WTC11 (cell line): Measurements from ENCODE around the gene TSNAXIP1. TPM values are rescaled to one million over a fixed set of nuclear protein-coding genes. Genes with fewer than 3 reads are reported as not detected.

Experiments
- EMX1 ChIP-seq: fragments of 250-450 bp; sonication (Bioruptor Pico); IDR thresholded peaks from 2 replicates; pipeline ENCODE4 v1.8.0; 2021; ENCODE audit warnings: mild to moderate bottlenecking
- ESRRA ChIP-seq: sonication (generic); formaldehyde crosslinking; IDR thresholded peaks from 2 replicates; pipeline ENCODE4 v1.8.1; 2022; ENCODE audit warnings: mild to moderate bottlenecking, missing genetic modification reagents, borderline replicate concordance
- GABPB1 ChIP-seq: sonication (generic); formaldehyde crosslinking; IDR thresholded peaks from 2 replicates; pipeline ENCODE4 v1.8.1; 2023; ENCODE audit warnings: mild to moderate bottlenecking, missing genetic modification reagents
- PRRX2 ChIP-seq: fragments of 250-450 bp; sonication (Bioruptor Pico); IDR thresholded peaks from 2 replicates; pipeline ENCODE4 v1.8.0; 2021; ENCODE audit warnings: mild to moderate bottlenecking
- SP1 ChIP-seq: sonication (generic); formaldehyde crosslinking; conservative IDR thresholded peaks from 2 replicates; pipeline ENCODE4 v1.8.1; 2022; ENCODE audit warnings: missing genetic modification reagents
- total RNA-seq: library from RNA; stranded (reverse); gene quantifications from 3 replicates; pipeline ENCODE4 v1.2.3, GENCODE V29; 2021
- TF ChIP-seq, protein P1 (sequence below): fragments of 250-450 bp; sonication (Bioruptor Pico); IDR thresholded peaks from 2 replicates; pipeline ENCODE4 v1.8.0; 2021; ENCODE audit warnings: mild to moderate bottlenecking
- TF ChIP-seq, protein P2 (sequence below): sonication (generic); formaldehyde crosslinking; conservative IDR thresholded peaks from 2 replicates; pipeline ENCODE4 v1.8.1; 2022; ENCODE audit warnings: mild to moderate bottlenecking, missing genetic modification reagents
- TF ChIP-seq, protein P3 (sequence below): sonication (generic); formaldehyde crosslinking; IDR thresholded peaks from 2 replicates; pipeline ENCODE4 v1.8.1; 2022; ENCODE audit warnings: mild to moderate bottlenecking, missing genetic modification reagents, moderate library complexity, borderline replicate concordance
- TF ChIP-seq, protein P4 (sequence below): sonication (generic); formaldehyde crosslinking; IDR thresholded peaks from 2 replicates; pipeline ENCODE4 v1.8.1; 2023; ENCODE audit warnings: mild to moderate bottlenecking, missing genetic modification reagents, borderline replicate concordance
- TF ChIP-seq, protein P5 (sequence below): sonication (generic); formaldehyde crosslinking; IDR thresholded peaks from 2 replicates; pipeline ENCODE4 v1.8.0; 2022; ENCODE audit warnings: missing genetic modification reagents
- TF ChIP-seq, protein P6 (sequence below): sonication (generic); formaldehyde crosslinking; IDR thresholded peaks from 2 replicates; pipeline ENCODE4 v1.8.1; 2023; ENCODE audit warnings: mild to moderate bottlenecking, missing genetic modification reagents
- TF ChIP-seq, protein P7 (sequence below): sonication (generic); formaldehyde crosslinking; IDR thresholded peaks from 2 replicates; pipeline ENCODE4 v1.8.1; 2022; ENCODE audit warnings: low read depth, mild to moderate bottlenecking, moderate library complexity, missing genetic modification reagents, borderline replicate concordance
- TF ChIP-seq, protein P8 (sequence below): fragments of 250-450 bp; sonication (Bioruptor Pico); IDR thresholded peaks from 2 replicates; pipeline ENCODE4 v2.1.2; 2022; ENCODE audit warnings: mild to moderate bottlenecking, moderate library complexity
- TF ChIP-seq, protein P9 (sequence below): sonication (generic); formaldehyde crosslinking; IDR thresholded peaks from 2 replicates; pipeline ENCODE4 v1.8.1; 2022; ENCODE audit warnings: low read depth, missing genetic modification reagents, borderline replicate concordance
- TF ChIP-seq, protein P10 (sequence below): sonication (generic); formaldehyde crosslinking; IDR thresholded peaks from 2 replicates; pipeline ENCODE4 v1.8.1; 2023; ENCODE audit warnings: mild to moderate bottlenecking, missing genetic modification reagents

TSNAXIP1 gene
- total RNA-seq, 1 experiment from 2014 or later = 0.48 TPM

DNA sequence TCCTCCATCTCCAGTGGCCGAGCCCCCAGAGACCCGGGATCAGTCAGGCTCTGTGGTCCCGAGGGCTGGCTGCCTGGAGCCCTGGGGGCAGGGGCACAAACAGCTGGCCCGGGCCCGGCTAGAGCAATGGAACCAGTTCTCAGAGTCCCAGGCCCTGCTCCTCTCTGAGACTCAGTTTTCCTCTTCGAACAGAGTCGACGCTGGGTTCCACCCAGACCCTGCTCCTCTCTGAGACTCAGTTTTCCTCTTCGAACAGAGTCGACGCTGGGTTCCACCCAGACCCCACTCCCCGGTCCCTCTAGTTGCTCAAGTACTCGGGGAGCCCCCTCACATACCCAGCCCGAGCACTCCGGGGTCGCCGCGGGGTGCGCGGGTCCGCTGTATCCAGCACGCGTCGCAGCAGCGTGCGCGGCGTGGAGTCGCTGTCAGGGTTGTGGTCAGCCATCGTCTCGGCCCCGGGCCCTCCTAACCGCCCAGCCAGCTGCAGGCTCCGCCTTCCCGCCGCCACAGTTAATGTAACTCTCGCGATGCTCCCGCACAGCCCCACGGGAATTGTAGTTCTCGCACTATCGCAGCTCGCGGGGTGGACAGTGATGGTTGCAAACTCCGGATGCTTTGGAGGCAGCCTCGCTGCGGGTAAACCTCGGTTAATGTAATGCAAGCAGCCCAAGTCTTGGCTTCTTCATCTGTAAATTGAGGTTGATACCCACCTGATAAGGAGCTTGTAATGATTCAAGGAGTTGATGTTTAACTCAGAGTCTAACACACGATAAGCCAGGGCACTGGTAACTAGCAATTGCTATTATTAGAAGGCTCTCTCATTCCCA, 26.9 kb downstream of the TSNAXIP1 start (continued):
- TF ChIP-seq, protein P1, sequence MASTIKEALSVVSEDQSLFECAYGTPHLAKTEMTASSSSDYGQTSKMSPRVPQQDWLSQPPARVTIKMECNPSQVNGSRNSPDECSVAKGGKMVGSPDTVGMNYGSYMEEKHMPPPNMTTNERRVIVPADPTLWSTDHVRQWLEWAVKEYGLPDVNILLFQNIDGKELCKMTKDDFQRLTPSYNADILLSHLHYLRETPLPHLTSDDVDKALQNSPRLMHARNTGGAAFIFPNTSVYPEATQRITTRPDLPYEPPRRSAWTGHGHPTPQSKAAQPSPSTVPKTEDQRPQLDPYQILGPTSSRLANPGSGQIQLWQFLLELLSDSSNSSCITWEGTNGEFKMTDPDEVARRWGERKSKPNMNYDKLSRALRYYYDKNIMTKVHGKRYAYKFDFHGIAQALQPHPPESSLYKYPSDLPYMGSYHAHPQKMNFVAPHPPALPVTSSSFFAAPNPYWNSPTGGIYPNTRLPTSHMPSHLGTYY = no peak
- TF ChIP-seq, protein P2, sequence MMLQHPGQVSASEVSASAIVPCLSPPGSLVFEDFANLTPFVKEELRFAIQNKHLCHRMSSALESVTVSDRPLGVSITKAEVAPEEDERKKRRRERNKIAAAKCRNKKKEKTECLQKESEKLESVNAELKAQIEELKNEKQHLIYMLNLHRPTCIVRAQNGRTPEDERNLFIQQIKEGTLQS (CRISPR knock-in tag) = no peak
- TF ChIP-seq SP1 (CRISPR knock-in tag) = peak; percentile 69
- no peak for TF ChIP-seq ESRRA (CRISPR knock-in tag)
- TF ChIP-seq, protein P3, sequence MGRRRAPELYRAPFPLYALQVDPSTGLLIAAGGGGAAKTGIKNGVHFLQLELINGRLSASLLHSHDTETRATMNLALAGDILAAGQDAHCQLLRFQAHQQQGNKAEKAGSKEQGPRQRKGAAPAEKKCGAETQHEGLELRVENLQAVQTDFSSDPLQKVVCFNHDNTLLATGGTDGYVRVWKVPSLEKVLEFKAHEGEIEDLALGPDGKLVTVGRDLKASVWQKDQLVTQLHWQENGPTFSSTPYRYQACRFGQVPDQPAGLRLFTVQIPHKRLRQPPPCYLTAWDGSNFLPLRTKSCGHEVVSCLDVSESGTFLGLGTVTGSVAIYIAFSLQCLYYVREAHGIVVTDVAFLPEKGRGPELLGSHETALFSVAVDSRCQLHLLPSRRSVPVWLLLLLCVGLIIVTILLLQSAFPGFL (CRISPR knock-in tag) = no peak; the same call in 1 of the 2 replicates
- TF ChIP-seq, protein P4, sequence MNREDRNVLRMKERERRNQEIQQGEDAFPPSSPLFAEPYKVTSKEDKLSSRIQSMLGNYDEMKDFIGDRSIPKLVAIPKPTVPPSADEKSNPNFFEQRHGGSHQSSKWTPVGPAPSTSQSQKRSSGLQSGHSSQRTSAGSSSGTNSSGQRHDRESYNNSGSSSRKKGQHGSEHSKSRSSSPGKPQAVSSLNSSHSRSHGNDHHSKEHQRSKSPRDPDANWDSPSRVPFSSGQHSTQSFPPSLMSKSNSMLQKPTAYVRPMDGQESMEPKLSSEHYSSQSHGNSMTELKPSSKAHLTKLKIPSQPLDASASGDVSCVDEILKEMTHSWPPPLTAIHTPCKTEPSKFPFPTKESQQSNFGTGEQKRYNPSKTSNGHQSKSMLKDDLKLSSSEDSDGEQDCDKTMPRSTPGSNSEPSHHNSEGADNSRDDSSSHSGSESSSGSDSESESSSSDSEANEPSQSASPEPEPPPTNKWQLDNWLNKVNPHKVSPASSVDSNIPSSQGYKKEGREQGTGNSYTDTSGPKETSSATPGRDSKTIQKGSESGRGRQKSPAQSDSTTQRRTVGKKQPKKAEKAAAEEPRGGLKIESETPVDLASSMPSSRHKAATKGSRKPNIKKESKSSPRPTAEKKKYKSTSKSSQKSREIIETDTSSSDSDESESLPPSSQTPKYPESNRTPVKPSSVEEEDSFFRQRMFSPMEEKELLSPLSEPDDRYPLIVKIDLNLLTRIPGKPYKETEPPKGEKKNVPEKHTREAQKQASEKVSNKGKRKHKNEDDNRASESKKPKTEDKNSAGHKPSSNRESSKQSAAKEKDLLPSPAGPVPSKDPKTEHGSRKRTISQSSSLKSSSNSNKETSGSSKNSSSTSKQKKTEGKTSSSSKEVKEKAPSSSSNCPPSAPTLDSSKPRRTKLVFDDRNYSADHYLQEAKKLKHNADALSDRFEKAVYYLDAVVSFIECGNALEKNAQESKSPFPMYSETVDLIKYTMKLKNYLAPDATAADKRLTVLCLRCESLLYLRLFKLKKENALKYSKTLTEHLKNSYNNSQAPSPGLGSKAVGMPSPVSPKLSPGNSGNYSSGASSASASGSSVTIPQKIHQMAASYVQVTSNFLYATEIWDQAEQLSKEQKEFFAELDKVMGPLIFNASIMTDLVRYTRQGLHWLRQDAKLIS (CRISPR knock-in tag) = no peak
- TF ChIP-seq, protein P5, sequence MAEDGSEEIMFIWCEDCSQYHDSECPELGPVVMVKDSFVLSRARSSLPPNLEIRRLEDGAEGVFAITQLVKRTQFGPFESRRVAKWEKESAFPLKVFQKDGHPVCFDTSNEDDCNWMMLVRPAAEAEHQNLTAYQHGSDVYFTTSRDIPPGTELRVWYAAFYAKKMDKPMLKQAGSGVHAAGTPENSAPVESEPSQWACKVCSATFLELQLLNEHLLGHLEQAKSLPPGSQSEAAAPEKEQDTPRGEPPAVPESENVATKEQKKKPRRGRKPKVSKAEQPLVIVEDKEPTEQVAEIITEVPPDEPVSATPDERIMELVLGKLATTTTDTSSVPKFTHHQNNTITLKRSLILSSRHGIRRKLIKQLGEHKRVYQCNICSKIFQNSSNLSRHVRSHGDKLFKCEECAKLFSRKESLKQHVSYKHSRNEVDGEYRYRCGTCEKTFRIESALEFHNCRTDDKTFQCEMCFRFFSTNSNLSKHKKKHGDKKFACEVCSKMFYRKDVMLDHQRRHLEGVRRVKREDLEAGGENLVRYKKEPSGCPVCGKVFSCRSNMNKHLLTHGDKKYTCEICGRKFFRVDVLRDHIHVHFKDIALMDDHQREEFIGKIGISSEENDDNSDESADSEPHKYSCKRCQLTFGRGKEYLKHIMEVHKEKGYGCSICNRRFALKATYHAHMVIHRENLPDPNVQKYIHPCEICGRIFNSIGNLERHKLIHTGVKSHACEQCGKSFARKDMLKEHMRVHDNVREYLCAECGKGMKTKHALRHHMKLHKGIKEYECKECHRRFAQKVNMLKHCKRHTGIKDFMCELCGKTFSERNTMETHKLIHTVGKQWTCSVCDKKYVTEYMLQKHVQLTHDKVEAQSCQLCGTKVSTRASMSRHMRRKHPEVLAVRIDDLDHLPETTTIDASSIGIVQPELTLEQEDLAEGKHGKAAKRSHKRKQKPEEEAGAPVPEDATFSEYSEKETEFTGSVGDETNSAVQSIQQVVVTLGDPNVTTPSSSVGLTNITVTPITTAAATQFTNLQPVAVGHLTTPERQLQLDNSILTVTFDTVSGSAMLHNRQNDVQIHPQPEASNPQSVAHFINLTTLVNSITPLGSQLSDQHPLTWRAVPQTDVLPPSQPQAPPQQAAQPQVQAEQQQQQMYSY = no peak
- peak; percentile 75 for TF ChIP-seq GABPB1
- TF ChIP-seq, protein P6, sequence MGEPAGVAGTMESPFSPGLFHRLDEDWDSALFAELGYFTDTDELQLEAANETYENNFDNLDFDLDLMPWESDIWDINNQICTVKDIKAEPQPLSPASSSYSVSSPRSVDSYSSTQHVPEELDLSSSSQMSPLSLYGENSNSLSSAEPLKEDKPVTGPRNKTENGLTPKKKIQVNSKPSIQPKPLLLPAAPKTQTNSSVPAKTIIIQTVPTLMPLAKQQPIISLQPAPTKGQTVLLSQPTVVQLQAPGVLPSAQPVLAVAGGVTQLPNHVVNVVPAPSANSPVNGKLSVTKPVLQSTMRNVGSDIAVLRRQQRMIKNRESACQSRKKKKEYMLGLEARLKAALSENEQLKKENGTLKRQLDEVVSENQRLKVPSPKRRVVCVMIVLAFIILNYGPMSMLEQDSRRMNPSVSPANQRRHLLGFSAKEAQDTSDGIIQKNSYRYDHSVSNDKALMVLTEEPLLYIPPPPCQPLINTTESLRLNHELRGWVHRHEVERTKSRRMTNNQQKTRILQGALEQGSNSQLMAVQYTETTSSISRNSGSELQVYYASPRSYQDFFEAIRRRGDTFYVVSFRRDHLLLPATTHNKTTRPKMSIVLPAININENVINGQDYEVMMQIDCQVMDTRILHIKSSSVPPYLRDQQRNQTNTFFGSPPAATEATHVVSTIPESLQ = no peak
- TF ChIP-seq, protein P7, sequence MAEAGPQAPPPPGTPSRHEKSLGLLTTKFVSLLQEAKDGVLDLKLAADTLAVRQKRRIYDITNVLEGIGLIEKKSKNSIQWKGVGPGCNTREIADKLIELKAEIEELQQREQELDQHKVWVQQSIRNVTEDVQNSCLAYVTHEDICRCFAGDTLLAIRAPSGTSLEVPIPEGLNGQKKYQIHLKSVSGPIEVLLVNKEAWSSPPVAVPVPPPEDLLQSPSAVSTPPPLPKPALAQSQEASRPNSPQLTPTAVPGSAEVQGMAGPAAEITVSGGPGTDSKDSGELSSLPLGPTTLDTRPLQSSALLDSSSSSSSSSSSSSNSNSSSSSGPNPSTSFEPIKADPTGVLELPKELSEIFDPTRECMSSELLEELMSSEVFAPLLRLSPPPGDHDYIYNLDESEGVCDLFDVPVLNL (CRISPR knock-in tag) = no peak
- TF ChIP-seq, protein P8, sequence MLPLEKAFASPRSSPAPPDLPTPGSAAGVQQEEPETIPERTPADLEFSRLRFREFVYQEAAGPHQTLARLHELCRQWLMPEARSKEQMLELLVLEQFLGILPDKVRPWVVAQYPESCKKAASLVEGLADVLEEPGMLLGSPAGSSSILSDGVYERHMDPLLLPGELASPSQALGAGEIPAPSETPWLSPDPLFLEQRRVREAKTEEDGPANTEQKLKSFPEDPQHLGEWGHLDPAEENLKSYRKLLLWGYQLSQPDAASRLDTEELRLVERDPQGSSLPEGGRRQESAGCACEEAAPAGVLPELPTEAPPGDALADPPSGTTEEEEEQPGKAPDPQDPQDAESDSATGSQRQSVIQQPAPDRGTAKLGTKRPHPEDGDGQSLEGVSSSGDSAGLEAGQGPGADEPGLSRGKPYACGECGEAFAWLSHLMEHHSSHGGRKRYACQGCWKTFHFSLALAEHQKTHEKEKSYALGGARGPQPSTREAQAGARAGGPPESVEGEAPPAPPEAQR (CRISPR knock-in tag) = no peak
- TF ChIP-seq, protein P9, sequence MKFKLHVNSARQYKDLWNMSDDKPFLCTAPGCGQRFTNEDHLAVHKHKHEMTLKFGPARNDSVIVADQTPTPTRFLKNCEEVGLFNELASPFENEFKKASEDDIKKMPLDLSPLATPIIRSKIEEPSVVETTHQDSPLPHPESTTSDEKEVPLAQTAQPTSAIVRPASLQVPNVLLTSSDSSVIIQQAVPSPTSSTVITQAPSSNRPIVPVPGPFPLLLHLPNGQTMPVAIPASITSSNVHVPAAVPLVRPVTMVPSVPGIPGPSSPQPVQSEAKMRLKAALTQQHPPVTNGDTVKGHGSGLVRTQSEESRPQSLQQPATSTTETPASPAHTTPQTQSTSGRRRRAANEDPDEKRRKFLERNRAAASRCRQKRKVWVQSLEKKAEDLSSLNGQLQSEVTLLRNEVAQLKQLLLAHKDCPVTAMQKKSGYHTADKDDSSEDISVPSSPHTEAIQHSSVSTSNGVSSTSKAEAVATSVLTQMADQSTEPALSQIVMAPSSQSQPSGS (CRISPR knock-in tag) = no peak
- no peak for TF ChIP-seq EMX1 (CRISPR knock-in tag)
- no peak for TF ChIP-seq PRRX2 (CRISPR knock-in tag)
- TF ChIP-seq, protein P10, sequence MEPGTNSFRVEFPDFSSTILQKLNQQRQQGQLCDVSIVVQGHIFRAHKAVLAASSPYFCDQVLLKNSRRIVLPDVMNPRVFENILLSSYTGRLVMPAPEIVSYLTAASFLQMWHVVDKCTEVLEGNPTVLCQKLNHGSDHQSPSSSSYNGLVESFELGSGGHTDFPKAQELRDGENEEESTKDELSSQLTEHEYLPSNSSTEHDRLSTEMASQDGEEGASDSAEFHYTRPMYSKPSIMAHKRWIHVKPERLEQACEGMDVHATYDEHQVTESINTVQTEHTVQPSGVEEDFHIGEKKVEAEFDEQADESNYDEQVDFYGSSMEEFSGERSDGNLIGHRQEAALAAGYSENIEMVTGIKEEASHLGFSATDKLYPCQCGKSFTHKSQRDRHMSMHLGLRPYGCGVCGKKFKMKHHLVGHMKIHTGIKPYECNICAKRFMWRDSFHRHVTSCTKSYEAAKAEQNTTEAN = no peak
